HG02840 (cell line): ENCODE results near the gene RABL6.
A peak's percentile ranks its signal among the peaks of the same experiment; 100 is the strongest.
"Not testable (repeated sequence)": the region's sequence is repeated elsewhere in the genome, so short reads cannot be mapped to it uniquely, and the experiment has no call there.

ENCODE experiments used
- ATAC-seq: cut with Tn5 transposase; IDR thresholded peaks from one replicate; pipeline ENCODE4 v1.9.1; 2021; ENCODE audit warnings: mild to moderate bottlenecking, moderate library complexity, moderate number of reproducible peaks; ENCODE audit not compliant: unreplicated experiment, low FRiP score

RABL6 gene

GRCh38 chr9:136832581-136832980, 24.8 kb downstream of the RABL6 start:
- no peak for ATAC-seq

- ATAC-seq, result not testable (repeated sequence)
Measured at GRCh38 chr9:136833381-136834048, 25.8 kb downstream of the RABL6 start.

GRCh38 chr9:136835162-136835931, 27.6 kb downstream of the RABL6 start:
- no peak for ATAC-seq

GRCh38 chr9:136835932-136836904, 28.5 kb downstream of the RABL6 start:
- no peak for ATAC-seq

- no peak for ATAC-seq
Measured at GRCh38 chr9:136837146-136837855, 29.6 kb downstream of the RABL6 start.

- ATAC-seq, result not testable (repeated sequence)
Measured at GRCh38 chr9:136837856-136838277, 30.1 kb downstream of the RABL6 start.

- no peak for ATAC-seq
Measured at GRCh38 chr9:136838314-136839228, 30.8 kb downstream of the RABL6 start.

- no peak for ATAC-seq
Measured at GRCh38 chr9:136839229-136840139, 31.7 kb downstream of the RABL6 start.

GRCh38 chr9:136840140-136840876, 32.6 kb downstream of the RABL6 start:
- no peak for ATAC-seq

GRCh38 chr9:136840877-136841645, 33.3 kb downstream of the RABL6 start:
- no peak for ATAC-seq

GRCh38 chr9:136841646-136842379, 34.1 kb downstream of the RABL6 start:
- not testable (repeated sequence) for ATAC-seq

GRCh38 chr9:136842380-136842948, 34.7 kb downstream of the RABL6 start, which contains the start of gene AJM1:
TSS of gene AJM1 (plus strand) at chr9:136842478. CDS start at chr9:136844415, 1,937 bp downstream.
- peak; percentile 57 for ATAC-seq

- ATAC-seq, result not testable (repeated sequence)
Measured at GRCh38 chr9:136843159-136843800, 35.5 kb downstream of the RABL6 start.

GRCh38 chr9:136843801-136844740, 36.3 kb downstream of the RABL6 start:
- ATAC-seq, result not testable (repeated sequence)
